Inflammatory macrophage treated with lipopolysaccharide for 4 hours (primary cell): Measurements from ENCODE around the gene SLC16A5.
"Not testable (repeated sequence)": the region's sequence is repeated elsewhere in the genome, so short reads cannot be mapped to it uniquely, and the experiment has no call there.

Experiments
- DNase-seq: peaks from one replicate; pipeline ENCODE4 v3.0.0-alpha.2; 2020

The SLC16A5 gene

DNA sequence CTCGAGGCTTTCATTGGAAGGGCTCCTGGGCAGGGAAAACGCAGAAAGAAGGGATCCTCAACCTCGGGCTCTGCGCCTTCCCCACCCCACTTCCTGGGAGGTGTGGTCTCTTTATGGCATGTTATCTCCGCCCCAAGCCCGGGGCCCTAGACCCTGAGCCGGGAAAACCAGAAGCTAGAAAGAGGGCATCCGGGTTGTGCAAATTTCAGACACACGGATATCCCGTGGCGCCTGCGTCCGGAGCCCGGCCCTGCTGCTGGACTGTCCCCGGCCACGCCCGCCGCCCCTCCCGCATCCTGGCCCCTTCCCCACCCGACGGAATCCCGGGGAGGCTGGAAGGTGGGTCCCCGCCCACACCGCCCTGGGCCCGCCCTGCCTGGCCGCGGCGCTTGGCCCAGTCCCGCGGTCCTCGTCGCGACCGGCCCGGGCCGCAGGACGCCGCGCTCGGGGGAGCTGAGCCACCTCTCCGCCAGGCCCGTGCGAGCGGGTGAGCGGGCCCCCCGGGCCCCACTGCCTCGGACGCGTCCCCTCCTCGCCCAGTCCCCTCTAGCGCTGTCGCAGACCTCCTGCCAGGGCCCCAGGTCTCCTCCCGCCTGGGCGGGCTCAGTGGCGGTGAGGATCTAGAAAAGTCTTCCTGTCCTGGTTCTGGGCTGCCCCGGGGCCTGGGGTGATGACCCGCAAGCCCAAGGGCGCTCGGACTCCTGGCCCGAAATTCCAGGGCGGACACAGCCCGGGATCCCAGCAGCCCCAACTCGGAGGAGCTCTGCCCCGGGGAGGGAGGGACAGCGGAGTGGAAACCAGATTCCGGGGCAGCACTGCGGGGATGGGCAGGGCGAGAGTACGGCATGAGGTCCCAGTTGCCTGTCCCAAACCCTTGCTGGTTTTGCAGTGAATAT, at the start of gene SLC16A5:
TSS of gene SLC16A5 (plus strand) at position 397 of the 896 bp plus-strand sequence. CDS start 5,683 bp downstream, outside the sequence.
- DNase-seq = peak; percentile 87

DNA sequence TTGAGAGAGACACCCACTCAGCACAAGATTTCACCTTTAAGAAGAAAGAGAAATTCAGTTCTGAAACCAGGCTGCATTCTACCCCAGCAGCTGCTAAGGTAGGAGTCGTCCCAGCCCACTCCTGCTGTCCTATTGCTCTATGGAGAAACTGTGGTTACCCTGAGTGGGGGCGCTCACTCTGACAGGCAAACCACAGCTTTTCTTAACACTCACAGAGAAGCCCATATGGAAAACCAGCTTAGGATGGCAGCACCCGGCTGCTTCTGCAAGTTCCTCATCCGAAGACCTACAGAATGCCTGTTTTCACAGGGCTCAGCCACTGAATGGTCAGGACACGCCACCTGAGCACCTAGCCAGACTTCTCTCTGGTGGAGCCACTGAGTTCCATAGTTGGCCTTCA, 48.5 kb upstream of the SLC16A5 start:
- no peak for DNase-seq

DNA sequence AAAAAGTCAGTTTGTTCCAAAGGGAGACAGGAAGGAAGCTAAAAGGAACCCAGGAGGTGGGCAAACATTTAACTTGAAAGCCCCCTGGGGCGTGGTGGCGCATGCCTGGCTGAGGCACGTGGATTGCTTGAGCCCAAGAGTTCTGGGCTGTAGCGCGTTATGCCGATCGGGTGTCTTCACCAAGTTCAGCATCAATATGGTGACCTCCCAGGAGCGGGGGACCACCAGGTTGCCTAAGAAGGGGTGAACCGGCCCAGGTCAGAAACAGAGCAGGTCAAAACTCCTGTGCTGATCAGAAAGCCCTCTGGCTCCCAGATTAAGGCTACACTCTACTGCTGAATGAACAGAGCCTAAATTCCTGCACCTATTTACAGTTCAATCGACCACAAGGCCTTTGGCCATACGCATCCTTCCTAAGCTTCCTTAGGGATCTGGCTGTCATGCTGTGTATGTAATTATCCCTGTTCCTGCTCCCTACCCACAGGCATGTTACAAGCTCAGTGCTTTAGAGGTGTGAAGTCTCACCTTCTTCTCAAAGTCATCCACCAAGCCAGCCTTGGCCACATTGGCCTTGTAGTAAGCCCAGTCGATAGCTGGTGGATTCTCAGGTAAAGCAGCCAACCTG, 46.0 kb upstream of the SLC16A5 start:
- no peak for DNase-seq

- DNase-seq = not testable (repeated sequence)
Observed at GRCh38 chr17:75043789-75044188, 44.0 kb upstream of the SLC16A5 start.

DNA sequence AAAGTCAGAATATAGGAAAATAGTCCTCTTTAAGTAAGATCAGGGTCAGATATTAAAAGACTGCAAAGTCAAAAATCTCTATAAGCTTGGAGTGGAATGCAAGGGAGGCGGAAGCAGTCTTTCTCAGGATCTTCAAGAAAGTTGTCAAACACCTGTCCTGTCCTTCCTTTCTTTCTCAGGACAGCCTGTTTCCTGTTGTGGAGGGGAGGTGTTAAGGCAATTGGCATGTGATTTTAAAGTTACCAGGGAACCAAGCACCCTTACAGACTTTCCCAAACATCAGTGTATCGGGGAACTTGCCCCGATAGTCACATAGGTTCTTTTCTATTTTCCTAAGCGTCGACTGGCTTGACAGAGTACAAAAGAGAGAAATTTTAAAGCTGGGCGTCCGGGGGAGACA, 43.0 kb upstream of the SLC16A5 start:
- no peak for DNase-seq

GRCh38 chr17:75045946-75046406, 41.8 kb upstream of the SLC16A5 start:
- not testable (repeated sequence) for DNase-seq

- peak; percentile 97 for DNase-seq
Observed at GRCh38 chr17:75046407-75047289, 41.1 kb upstream of the SLC16A5 start, which contains the start of the genes ATP5PD and KCTD2. Gene ATP5PD (minus strand): TSS chr17:75046969. CDS start chr17:75042650, 4,319 bp downstream. Gene KCTD2 (plus strand): TSS chr17:75047225. CDS start chr17:75047251, 26 bp downstream.

GRCh38 chr17:75047398-75048098, 40.2 kb upstream of the SLC16A5 start:
- DNase-seq = no peak

DNA sequence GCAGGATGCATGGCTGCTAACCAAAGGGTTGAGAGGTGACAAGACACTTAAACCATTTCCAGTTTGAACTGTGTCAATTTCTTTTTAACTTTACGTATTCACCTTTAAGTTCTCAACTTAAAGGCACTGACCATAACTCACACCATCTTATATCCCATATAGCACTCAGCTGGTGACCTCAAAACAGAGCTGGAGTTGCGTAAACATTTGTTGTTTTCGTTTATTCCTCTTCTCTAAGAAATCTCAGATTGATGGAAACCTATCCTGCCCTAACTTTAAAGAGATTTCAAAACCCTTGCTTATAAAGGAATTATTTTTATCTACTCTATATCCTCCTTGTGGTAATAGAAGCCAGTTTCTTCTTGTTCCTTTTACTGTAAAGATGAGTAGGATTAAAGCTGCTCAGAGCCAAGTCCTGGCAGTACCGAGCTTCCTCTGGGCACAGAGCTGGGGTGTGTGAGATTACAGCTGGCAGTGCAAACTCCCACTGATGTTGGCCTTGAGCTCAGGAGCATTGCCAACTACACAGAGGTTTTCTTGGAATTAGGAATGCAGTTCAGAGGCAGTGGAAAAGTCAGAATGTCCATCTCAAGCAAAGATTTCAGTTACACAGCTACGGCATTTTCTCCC, 39.4 kb upstream of the SLC16A5 start:
- DNase-seq = peak; percentile 32

DNA sequence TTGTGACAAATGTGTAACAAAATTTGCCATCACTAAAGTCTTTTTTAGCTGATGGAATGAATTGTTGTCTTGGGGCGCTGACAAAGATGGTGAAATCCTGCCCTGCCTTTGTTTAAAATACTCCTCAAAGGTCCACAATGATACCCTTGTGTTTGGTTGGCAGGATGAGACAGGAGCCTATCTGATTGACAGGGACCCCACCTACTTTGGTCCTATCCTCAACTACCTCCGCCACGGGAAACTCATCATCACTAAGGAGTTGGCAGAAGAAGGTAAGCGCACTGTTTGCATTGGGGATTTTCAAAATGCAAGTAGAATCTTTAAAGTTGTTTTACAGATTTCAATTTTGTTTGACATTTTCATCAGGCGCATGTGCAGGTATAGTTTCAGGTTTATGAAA, 38.7 kb upstream of the SLC16A5 start:
- DNase-seq = no peak

- DNase-seq = no peak
Observed at GRCh38 chr17:75049706-75050105, 38.0 kb upstream of the SLC16A5 start.

- no peak for DNase-seq
Observed at GRCh38 chr17:75051941-75052340, 35.8 kb upstream of the SLC16A5 start.

DNA sequence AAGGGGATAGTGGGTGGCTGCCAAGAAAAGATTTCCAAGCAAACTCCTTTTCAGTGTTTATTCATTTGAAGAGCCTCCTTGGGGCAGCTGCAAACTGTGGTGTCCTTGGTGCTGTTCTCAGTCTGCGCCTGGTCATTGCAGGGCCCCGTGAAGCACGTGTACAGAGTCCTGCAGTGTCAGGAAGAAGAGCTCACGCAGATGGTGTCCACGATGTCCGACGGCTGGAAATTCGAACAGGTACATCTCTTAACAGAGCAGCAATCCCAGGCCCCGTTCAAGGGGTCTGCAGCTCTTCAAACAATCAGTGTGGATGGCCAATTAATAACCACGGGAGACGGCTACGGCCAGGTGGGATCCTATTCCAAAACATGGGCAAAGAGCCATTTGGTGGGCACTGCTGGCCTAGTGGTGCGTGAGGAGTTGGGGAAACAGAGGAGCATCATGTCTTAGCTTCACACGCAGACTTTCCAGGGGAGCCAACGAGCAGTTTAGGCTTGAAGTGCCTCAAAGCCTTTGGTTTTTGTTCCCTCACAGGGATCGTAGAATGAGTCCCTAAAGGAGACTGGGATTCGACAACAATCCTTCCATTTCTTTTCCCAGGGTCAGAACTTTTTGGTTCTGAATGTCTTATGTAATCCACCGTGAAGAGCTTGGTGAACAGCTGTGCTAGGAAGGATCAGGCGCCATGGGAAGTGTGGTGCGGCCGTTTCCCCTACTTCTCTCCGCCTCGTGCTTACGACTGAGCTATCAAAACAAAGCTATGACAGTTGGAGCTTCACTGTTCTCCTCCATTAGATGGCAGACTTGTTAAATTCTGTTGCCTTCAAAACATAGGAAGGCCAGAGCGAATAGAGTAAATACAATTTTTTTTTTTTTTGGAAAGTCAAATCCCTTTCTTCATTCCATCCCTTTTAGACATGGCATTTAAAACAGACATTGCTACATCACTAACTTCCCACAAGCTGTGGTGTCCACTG, 28.1 kb upstream of the SLC16A5 start:
- peak; percentile 55 for DNase-seq

DNA sequence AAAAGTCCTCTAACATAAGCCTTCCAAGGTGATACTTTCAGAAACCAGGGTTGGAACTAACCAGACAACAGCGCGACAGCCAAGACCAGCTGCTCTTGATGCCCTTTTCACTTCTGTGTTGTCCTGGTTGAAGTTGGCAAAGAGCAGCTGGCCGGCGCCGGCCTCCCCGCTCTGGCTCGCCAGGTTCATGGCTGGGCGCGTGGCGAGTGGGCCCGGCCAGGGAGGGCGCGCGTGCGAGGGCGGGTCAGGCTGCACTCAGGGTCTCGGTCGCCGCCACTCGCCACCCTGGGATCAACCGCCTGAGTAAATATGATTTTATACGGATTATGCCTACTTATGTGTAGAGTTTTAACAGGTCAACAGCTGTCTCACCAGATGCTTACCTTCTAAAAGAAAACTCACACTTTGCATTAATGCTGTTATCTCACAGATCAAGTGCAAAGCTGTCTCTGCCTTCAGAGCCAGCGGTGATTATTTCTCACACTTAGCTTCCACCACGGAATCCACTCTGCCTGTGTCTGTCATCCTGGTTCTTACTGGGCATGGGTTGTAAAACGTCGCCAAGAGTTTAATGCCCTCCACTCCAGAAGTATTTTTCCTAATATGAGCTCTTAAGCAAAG, 27.2 kb upstream of the SLC16A5 start:
- DNase-seq = no peak

DNA sequence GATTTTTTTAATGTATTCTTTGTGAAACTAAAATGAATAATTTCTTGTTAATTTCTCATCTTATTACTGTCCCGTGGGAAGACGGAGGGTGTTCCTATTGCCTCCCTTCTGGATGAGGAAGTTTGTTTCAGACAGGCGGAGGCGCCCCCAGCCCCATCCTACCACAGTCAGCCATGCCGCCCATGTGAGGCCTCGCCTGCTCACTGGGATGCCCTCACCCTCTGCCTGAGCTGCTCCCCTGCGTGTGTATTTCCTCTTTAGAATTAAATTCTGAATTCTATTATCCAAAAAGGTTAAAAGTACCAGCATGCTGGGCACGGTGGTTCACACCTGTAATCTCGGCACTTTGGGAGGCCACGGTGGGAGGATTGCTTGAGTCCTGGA, 26.7 kb upstream of the SLC16A5 start:
- DNase-seq = no peak

DNA sequence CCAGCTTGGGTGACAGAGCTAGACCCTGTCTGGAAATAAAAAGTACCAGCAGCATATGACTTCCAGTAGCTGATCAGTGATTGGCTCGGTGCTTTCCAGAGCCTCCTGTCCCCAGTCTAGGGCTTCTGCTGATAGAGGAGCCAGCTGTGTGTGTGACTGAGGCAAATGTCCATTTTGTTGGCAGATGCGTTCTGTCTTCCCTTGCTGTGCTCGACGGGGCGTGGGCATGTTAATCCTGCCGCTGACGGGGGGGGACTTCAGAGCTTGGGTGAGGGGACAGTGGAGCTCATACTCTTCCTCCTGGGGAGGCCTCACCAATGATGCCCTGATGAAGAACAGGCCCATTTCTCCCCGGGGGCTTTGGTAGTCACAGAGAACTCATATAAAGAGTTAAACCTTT, 26.1 kb upstream of the SLC16A5 start:
- DNase-seq = no peak

DNA sequence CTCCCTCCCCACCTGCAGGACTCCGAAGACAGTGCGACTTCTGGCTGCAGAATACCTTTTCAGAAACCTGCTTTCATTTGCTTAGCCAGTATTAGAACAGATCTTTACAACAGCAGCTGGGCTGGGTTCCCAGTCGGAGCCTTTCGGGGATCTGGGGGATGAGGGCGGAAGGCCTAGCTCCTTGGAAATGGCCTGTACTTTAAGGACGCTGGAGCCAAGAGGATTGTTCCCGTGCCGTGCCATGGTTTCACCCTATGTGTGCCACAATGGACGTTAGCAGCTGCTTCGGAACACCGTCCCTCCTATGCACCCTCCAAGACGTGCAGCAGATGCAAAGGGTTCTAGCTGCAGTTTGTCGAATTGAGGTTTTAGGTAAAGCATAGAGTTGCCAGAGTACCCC, 24.6 kb upstream of the SLC16A5 start:
- no peak for DNase-seq

GRCh38 chr17:75063626-75064025, 24.1 kb upstream of the SLC16A5 start:
- DNase-seq = no peak

DNA sequence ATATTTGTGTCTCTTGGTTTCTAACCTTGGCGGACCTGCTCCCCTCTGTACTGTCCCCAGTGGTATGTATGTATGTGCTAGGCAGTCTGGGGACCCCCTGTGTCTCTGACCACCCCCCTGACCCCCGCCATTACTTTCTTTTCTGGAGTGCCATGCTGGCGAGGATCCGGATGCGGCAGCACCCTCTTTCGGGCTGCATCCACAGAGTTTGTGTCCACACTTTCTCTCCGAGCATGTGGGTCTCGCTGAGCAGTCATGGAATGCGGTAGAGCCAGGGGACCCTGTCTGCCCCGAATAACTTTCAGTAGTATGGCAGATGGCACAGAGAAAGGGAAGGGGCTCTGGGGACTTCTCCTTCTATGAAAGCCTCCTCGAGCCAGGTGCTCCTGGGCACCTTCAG, 23.7 kb upstream of the SLC16A5 start:
- DNase-seq = no peak

- DNase-seq = no peak
Observed at GRCh38 chr17:75064460-75064859, 23.3 kb upstream of the SLC16A5 start.
